HK-2 (cell line): ENCODE results near the gene PERM1.

Experiments used
- DNase-seq: peaks from one replicate; pipeline ENCODE4 v3.0.0-alpha.2; 2018; ENCODE audit not compliant: unreplicated experiment

Gene PERM1

GRCh38 chr1:934991-935750 is 46.7 kb downstream of the PERM1 start:
- no peak for DNase-seq

- no peak for DNase-seq
Measured at GRCh38 chr1:933603-933940, 48.3 kb downstream of the PERM1 start.

- DNase-seq, result no peak
Measured at GRCh38 chr1:932776-933602, 48.9 kb downstream of the PERM1 start.

- DNase-seq, result no peak
Measured at GRCh38 chr1:932173-932510, 49.8 kb downstream of the PERM1 start.

- DNase-seq, result no peak
Measured at GRCh38 chr1:931380-932172, 50.3 kb downstream of the PERM1 start.

GRCh38 chr1:930633-931138 is 51.2 kb downstream of the PERM1 start:
- no peak for DNase-seq

- DNase-seq, result no peak
Measured at GRCh38 chr1:929712-930632, 51.9 kb downstream of the PERM1 start.

- DNase-seq, result no peak
Measured at GRCh38 chr1:928825-929661, 52.9 kb downstream of the PERM1 start.

- no peak for DNase-seq
Measured at GRCh38 chr1:927748-928147, 54.1 kb downstream of the PERM1 start.

- no peak for DNase-seq
Measured at GRCh38 chr1:927234-927633, 54.7 kb downstream of the PERM1 start.

GRCh38 chr1:925561-926421 is 56.1 kb downstream of the PERM1 start:
- DNase-seq, result no peak
